Endothelial cell of umbilical vein (primary cell): ENCODE data around the gene PNKP. TPM values are rescaled to one million over a fixed set of nuclear protein-coding genes. Genes with fewer than 3 reads are reported as not detected.
A peak's percentile ranks its signal among the peaks of the same experiment; 100 is the strongest.

Experiments
- BruUV-seq: library from RNA; stranded (reverse); fragments of 400-500 nt; replicated peaks from 2 replicates; lab custom pipeline; 2021; lab: Mats Ljungman, UMichigan
- CTCF ChIA-PET: fragments of 300-600, 350-600 bp; sonication (Branson Sonifier 250); formaldehyde crosslinking; loops from one replicate; lab custom pipeline; 2021; ENCODE audit warnings: antibody characterized with exemption, inconsistent platforms; lab: Charles Lee
- POLR2A ChIA-PET: fragments of 300-600, 350-600 bp; sonication (Branson Sonifier 250); formaldehyde crosslinking; loops from one replicate; lab custom pipeline; 2021; ENCODE audit warnings: antibody characterized with exemption, inconsistent platforms; lab: Charles Lee
- DNase-seq: peaks from one replicate; pipeline ENCODE4 v3.0.0-alpha.2; 2011; ENCODE audit warnings: low read depth, low spot score
- FAIRE-seq: peaks from 2 replicates; lab custom pipeline; 2011; peaks lifted over from hg19 to GRCh38; lab: Jason Lieb, UNC
- H2AFZ ChIP-seq: 2 replicates; pipeline ENCODE4 v1.6.0; 2012; ENCODE audit warnings: low read depth, low read length, control low read depth, inconsistent platforms
- H3K27ac ChIP-seq: 2 replicates; pipeline ENCODE4 v1.5.1; 2011; ENCODE audit warnings: low read depth, mild to moderate bottlenecking, control low read depth, low read length, moderate library complexity; ENCODE audit not compliant: insufficient read depth
- H3K27me3 ChIP-seq, 2 experiments: 2 replicates each; pipeline versions ENCODE4 v1.6.0 to v1.6.1; 2011; ENCODE audit warnings: low read length in 2 of 2, mixed read lengths in 1 of 2; ENCODE audit not compliant: control insufficient read depth in 2 of 2, insufficient read depth in 2 of 2
- H3K36me3 ChIP-seq, 2 experiments: 2 replicates in 1 of 2; 3 replicates in 1 of 2; pipeline ENCODE4 v1.5.1; 2011; ENCODE audit warnings: low read length in 2 of 2, mild to moderate bottlenecking in 1 of 2, moderate library complexity in 1 of 2; ENCODE audit not compliant: control insufficient read depth in 2 of 2, insufficient read depth in 2 of 2; ENCODE audit errors: extremely low read depth in 1 of 2
- H3K4me1 ChIP-seq: 3 replicates; pipeline ENCODE4 v1.5.1; 2011; ENCODE audit warnings: mild to moderate bottlenecking, low read length; ENCODE audit not compliant: control insufficient read depth, insufficient read depth; ENCODE audit errors: extremely low read depth
- H3K4me2 ChIP-seq: 2 replicates; pipeline ENCODE4 v1.6.1; 2011; ENCODE audit warnings: low read length, control low read depth, mixed read lengths; ENCODE audit not compliant: insufficient read depth
- H3K4me3 ChIP-seq, 3 experiments: fragments of 200-600 bp in 1 of 3; sonication (generic), shearing (Covaris generic) in 1 of 3; replicated peaks in 1 of 3; 2 replicates each; pipeline ENCODE4 v1.5.1; 2011 to 2016; ENCODE audit warnings: control low read depth in 3 of 3, low read length in 3 of 3, mild to moderate bottlenecking in 2 of 3, inconsistent platforms in 1 of 3, low read depth in 1 of 3, moderate library complexity in 1 of 3; ENCODE audit not compliant: insufficient read depth in 1 of 3
- H3K79me2 ChIP-seq: 2 replicates; pipeline ENCODE4 v1.6.0; 2012; ENCODE audit warnings: low read length, inconsistent platforms; ENCODE audit not compliant: control insufficient read depth, insufficient read depth
- H3K9ac ChIP-seq: replicated peaks from 2 replicates; pipeline ENCODE3; 2011; ENCODE audit warnings: low read length, control low read depth; ENCODE audit not compliant: insufficient read depth; ENCODE audit errors: extremely low read depth
- H3K9me1 ChIP-seq: replicated peaks from 3 replicates; pipeline ENCODE4 v1.6.0; 2011; ENCODE audit warnings: mild to moderate bottlenecking, low read length; ENCODE audit not compliant: control insufficient read depth, insufficient read depth; ENCODE audit errors: extremely low read depth
- H3K9me3 ChIP-seq: replicated peaks from 2 replicates; pipeline ENCODE4 v1.5.1; 2012; ENCODE audit warnings: low read length, inconsistent platforms; ENCODE audit not compliant: control insufficient read depth, insufficient read depth
- H4K20me1 ChIP-seq: replicated peaks from 2 replicates; pipeline ENCODE3; 2011; ENCODE audit warnings: mild to moderate bottlenecking, low read length; ENCODE audit not compliant: control insufficient read depth, insufficient read depth; ENCODE audit errors: extremely low read depth
- CTCF ChIP-seq, 2 donors: IDR thresholded peaks; 1 replicate in 1 of 2; 2 replicates in 1 of 2; pipeline ENCODE4 v1.5.1; 2011; ENCODE audit warnings: low read length in 2 of 2, mild to moderate bottlenecking in 2 of 2, moderate library complexity in 2 of 2, control low read depth in 1 of 2, inconsistent platforms in 1 of 2, low read depth in 1 of 2; ENCODE audit not compliant: insufficient read depth in 1 of 2; ENCODE audit errors: extremely low read depth in 1 of 2
- EZH2 ChIP-seq: IDR thresholded peaks from 2 replicates; pipeline ENCODE4 v1.6.1; 2012; ENCODE audit warnings: borderline replicate concordance, low read depth, mild to moderate bottlenecking, moderate library complexity, low read length, inconsistent platforms; ENCODE audit not compliant: severe bottlenecking
- GATA2 ChIP-seq: IDR thresholded peaks from 2 replicates; pipeline ENCODE4 v1.7.0; 2011; ENCODE audit warnings: low read depth, mild to moderate bottlenecking, moderate library complexity, mixed read lengths, low read length; ENCODE audit not compliant: insufficient read length, insufficient read depth
- JUN ChIP-seq: IDR thresholded peaks from 2 replicates; pipeline ENCODE4 v1.6.1; 2011; ENCODE audit warnings: borderline replicate concordance, low read depth; ENCODE audit not compliant: insufficient read length, insufficient read depth
- MAX ChIP-seq: IDR thresholded peaks from 2 replicates; pipeline ENCODE4 v1.6.1; 2011; ENCODE audit not compliant: insufficient read depth, insufficient read length
- MYC ChIP-seq: IDR thresholded peaks from one replicate; pipeline ENCODE4 v1.6.1; 2011; ENCODE audit warnings: mild to moderate bottlenecking, low read depth, low read length
- POLR2A ChIP-seq: IDR thresholded peaks from 2 replicates; pipeline ENCODE4 v1.6.1; 2012; ENCODE audit warnings: low read depth, mild to moderate bottlenecking, control low read depth, low read length
- POLR2AphosphoS5 ChIP-seq: IDR thresholded peaks from 2 replicates; pipeline ENCODE4 v1.6.1; 2012; ENCODE audit warnings: low read depth, mild to moderate bottlenecking, control low read depth, low read length, moderate library complexity; ENCODE audit not compliant: insufficient read depth
- dilution Hi-C: fragments of 300-500 bp; cut with MboI; formaldehyde crosslinking; loops from one replicate; pipeline ENCODE4 v1.15.0; 2019; ENCODE audit warnings: low sequenced_read_pairs; ENCODE audit not compliant: extremely low pct_ligation_motif_present
- intact Hi-C: fragments of 100-400 bp; cut with micrococcal nuclease; formaldehyde crosslinking; loops from one replicate; pipeline ENCODE4 v1.10.0; 2022
- polyA plus RNA-seq, 4 experiments: library from polyadenylated mRNA; depleted of rRNA in 3 of 4; stranded (reverse) in 3 of 4; unstranded in 1 of 4; fragments of >200 nt; gene quantifications; 2 replicates each; pipeline versions ENCODE4 v1.2.1 to v1.2.3, GENCODE V29; 2011 to 2012; ENCODE audit warnings: missing spikeins in 1 of 4
- total RNA-seq: library from RNA; stranded (reverse); gene quantifications from 2 replicates; pipeline ENCODE4 v1.2.3, GENCODE V29; 2021

The PNKP gene
- total and polyA plus RNA-seq, 2 donors (not counting 3 experiments of a cell fraction or from before 2014, with no cell fraction given): 39.4 to 112 TPM

GRCh38 chr19:49833599-49833998 lies 33.8 kb downstream of the PNKP start:
- H3K36me3 ChIP-seq: peaks cover 11 to 67% of the 10 kb centered on the region in 2 experiments
- BruUV-seq: no TSS peak
- no peaks in the 10 kb centered on the region for H4K20me1 ChIP-seq
- H3K9me1 ChIP-seq: no peaks in the 10 kb centered on the region
- dilution Hi-C loops (no loop called here), intact Hi-C loops (no loop called here)
- no peaks in the 10 kb centered on the region for H3K9me3 ChIP-seq
- no peak overlapping the region for H3K4me2 ChIP-seq
- H3K4me1 ChIP-seq: peaks cover 8% of the 10 kb centered on the region
- DNase-seq: no peak
- no peak overlapping the region for H2AFZ ChIP-seq
- FAIRE-seq: no peak
- POLR2A ChIA-PET: no interaction called here
- H3K27me3 ChIP-seq: no peaks in the 10 kb centered on the region
- CTCF ChIA-PET: interaction anchor here (1.2 kb wide), 1 partner anchor 36 kb away, joined by 3 read pairs; no protein-coding TSS in a partner anchor
- no peak overlapping the region for H3K27ac ChIP-seq
- no peak overlapping the region for H3K4me3 ChIP-seq
- TF ChIP-seq CTCF (IDR thresholded peaks at IDR 0.05; ENCODE audit: extremely low read depth in 1 of 2, insufficient read depth in 1 of 2, low read depth in 1 of 2, low read length in 2 of 2) (no peak), EZH2 (no peak), GATA2 (no peak), POLR2A (no peak)
- H3K9ac ChIP-seq: no peak overlapping the region
- H3K79me2 ChIP-seq: no peaks in the 10 kb centered on the region

- dilution Hi-C loops: no loop called here
- ChIA-PET CTCF (interaction anchor here (0.5 to 1.5 kb wide), 3 partner anchors 10 to 59 kb away, joined by 3 to 7 read pairs (median 3); no protein-coding TSS in a partner anchor), POLR2A (no interaction called here)
- Histone ChIP-seq H3K79me2 (no peaks in the 10 kb centered on the region), H3K9me3 (no peaks in the 10 kb centered on the region), H3K4me1 (peaks cover 8% of the 10 kb centered on the region), H3K36me3 (peaks cover 11 to 64% of the 10 kb centered on the region in 2 experiments), H3K4me3 (no peak overlapping the region), H3K9ac (no peak overlapping the region), H3K27me3 (no peaks in the 10 kb centered on the region), H3K4me2 (no peak overlapping the region), H4K20me1 (no peaks in the 10 kb centered on the region), H3K27ac (peak overlapping the region; percentile 15), H3K9me1 (no peaks in the 10 kb centered on the region), H2AFZ (no peak overlapping the region)
- TF ChIP-seq MAX (no peak), POLR2AphosphoS5 (no peak), JUN (no peak), CTCF (IDR thresholded peaks at IDR 0.05; ENCODE audit: extremely low read depth in 1 of 2, insufficient read depth in 1 of 2, low read depth in 1 of 2, low read length in 2 of 2) (no peak), GATA2 (no peak), POLR2A (no peak), MYC (no peak)
- DNase-seq (no peak), FAIRE-seq (peak; percentile 82)
- intact Hi-C loops: no loop called here
- BruUV-seq: no TSS peak
Measured at GRCh38 chr19:49832556-49832955, 34.8 kb downstream of the PNKP start.
